Endothelial cell of umbilical vein (primary cell): ENCODE measurements around the gene PTPRT. TPM values are rescaled to one million over a fixed set of nuclear protein-coding genes. Genes with fewer than 3 reads are reported as not detected.

Experiments
- BruUV-seq: library from RNA; stranded (reverse); fragments of 400-500 nt; replicated peaks from 2 replicates; lab custom pipeline; 2021; lab: Mats Ljungman, UMichigan
- CTCF ChIA-PET: fragments of 300-600, 350-600 bp; sonication (Branson Sonifier 250); formaldehyde crosslinking; loops from one replicate; lab custom pipeline; 2021; ENCODE audit warnings: antibody characterized with exemption, inconsistent platforms; lab: Charles Lee
- POLR2A ChIA-PET: fragments of 300-600, 350-600 bp; sonication (Branson Sonifier 250); formaldehyde crosslinking; loops from one replicate; lab custom pipeline; 2021; ENCODE audit warnings: antibody characterized with exemption, inconsistent platforms; lab: Charles Lee
- DNase-seq: peaks from one replicate; pipeline ENCODE4 v3.0.0-alpha.2; 2011; ENCODE audit warnings: low read depth, low spot score
- FAIRE-seq: peaks from 2 replicates; lab custom pipeline; 2011; peaks lifted over from hg19 to GRCh38; lab: Jason Lieb, UNC
- H2AFZ ChIP-seq: 2 replicates; pipeline ENCODE4 v1.6.0; 2012; ENCODE audit warnings: low read depth, low read length, control low read depth, inconsistent platforms
- H3K27ac ChIP-seq: 2 replicates; pipeline ENCODE4 v1.5.1; 2011; ENCODE audit warnings: low read depth, mild to moderate bottlenecking, control low read depth, low read length, moderate library complexity; ENCODE audit not compliant: insufficient read depth
- H3K27me3 ChIP-seq, 2 experiments: 2 replicates each; pipeline versions ENCODE4 v1.6.0 to v1.6.1; 2011; ENCODE audit warnings: low read length in 2 of 2, mixed read lengths in 1 of 2; ENCODE audit not compliant: control insufficient read depth in 2 of 2, insufficient read depth in 2 of 2
- H3K36me3 ChIP-seq, 2 experiments: 2 replicates in 1 of 2; 3 replicates in 1 of 2; pipeline ENCODE4 v1.5.1; 2011; ENCODE audit warnings: low read length in 2 of 2, mild to moderate bottlenecking in 1 of 2, moderate library complexity in 1 of 2; ENCODE audit not compliant: control insufficient read depth in 2 of 2, insufficient read depth in 2 of 2; ENCODE audit errors: extremely low read depth in 1 of 2
- H3K4me1 ChIP-seq: 3 replicates; pipeline ENCODE4 v1.5.1; 2011; ENCODE audit warnings: mild to moderate bottlenecking, low read length; ENCODE audit not compliant: control insufficient read depth, insufficient read depth; ENCODE audit errors: extremely low read depth
- H3K4me2 ChIP-seq: 2 replicates; pipeline ENCODE4 v1.6.1; 2011; ENCODE audit warnings: low read length, control low read depth, mixed read lengths; ENCODE audit not compliant: insufficient read depth
- H3K4me3 ChIP-seq, 3 experiments: fragments of 200-600 bp in 1 of 3; sonication (generic), shearing (Covaris generic) in 1 of 3; replicated peaks in 1 of 3; 2 replicates each; pipeline ENCODE4 v1.5.1; 2011 to 2016; ENCODE audit warnings: control low read depth in 3 of 3, low read length in 3 of 3, mild to moderate bottlenecking in 2 of 3, inconsistent platforms in 1 of 3, low read depth in 1 of 3, moderate library complexity in 1 of 3; ENCODE audit not compliant: insufficient read depth in 1 of 3
- H3K79me2 ChIP-seq: 2 replicates; pipeline ENCODE4 v1.6.0; 2012; ENCODE audit warnings: low read length, inconsistent platforms; ENCODE audit not compliant: control insufficient read depth, insufficient read depth
- H3K9ac ChIP-seq: replicated peaks from 2 replicates; pipeline ENCODE3; 2011; ENCODE audit warnings: low read length, control low read depth; ENCODE audit not compliant: insufficient read depth; ENCODE audit errors: extremely low read depth
- H3K9me1 ChIP-seq: replicated peaks from 3 replicates; pipeline ENCODE4 v1.6.0; 2011; ENCODE audit warnings: mild to moderate bottlenecking, low read length; ENCODE audit not compliant: control insufficient read depth, insufficient read depth; ENCODE audit errors: extremely low read depth
- H3K9me3 ChIP-seq: replicated peaks from 2 replicates; pipeline ENCODE4 v1.5.1; 2012; ENCODE audit warnings: low read length, inconsistent platforms; ENCODE audit not compliant: control insufficient read depth, insufficient read depth
- H4K20me1 ChIP-seq: replicated peaks from 2 replicates; pipeline ENCODE3; 2011; ENCODE audit warnings: mild to moderate bottlenecking, low read length; ENCODE audit not compliant: control insufficient read depth, insufficient read depth; ENCODE audit errors: extremely low read depth
- EZH2 ChIP-seq: IDR thresholded peaks from 2 replicates; pipeline ENCODE4 v1.6.1; 2012; ENCODE audit warnings: borderline replicate concordance, low read depth, mild to moderate bottlenecking, moderate library complexity, low read length, inconsistent platforms; ENCODE audit not compliant: severe bottlenecking
- FOS ChIP-seq: IDR thresholded peaks from 2 replicates; pipeline ENCODE4 v1.6.1; 2011; ENCODE audit warnings: mild to moderate bottlenecking, low read length, moderate library complexity, borderline replicate concordance; ENCODE audit not compliant: insufficient read depth
- GATA2 ChIP-seq: IDR thresholded peaks from 2 replicates; pipeline ENCODE4 v1.7.0; 2011; ENCODE audit warnings: low read depth, mild to moderate bottlenecking, moderate library complexity, mixed read lengths, low read length; ENCODE audit not compliant: insufficient read length, insufficient read depth
- JUN ChIP-seq: IDR thresholded peaks from 2 replicates; pipeline ENCODE4 v1.6.1; 2011; ENCODE audit warnings: borderline replicate concordance, low read depth; ENCODE audit not compliant: insufficient read length, insufficient read depth
- MYC ChIP-seq: IDR thresholded peaks from one replicate; pipeline ENCODE4 v1.6.1; 2011; ENCODE audit warnings: mild to moderate bottlenecking, low read depth, low read length
- POLR2A ChIP-seq: IDR thresholded peaks from 2 replicates; pipeline ENCODE4 v1.6.1; 2012; ENCODE audit warnings: low read depth, mild to moderate bottlenecking, control low read depth, low read length
- POLR2AphosphoS5 ChIP-seq: IDR thresholded peaks from 2 replicates; pipeline ENCODE4 v1.6.1; 2012; ENCODE audit warnings: low read depth, mild to moderate bottlenecking, control low read depth, low read length, moderate library complexity; ENCODE audit not compliant: insufficient read depth
- dilution Hi-C: fragments of 300-500 bp; cut with MboI; formaldehyde crosslinking; loops from one replicate; pipeline ENCODE4 v1.15.0; 2019; ENCODE audit warnings: low sequenced_read_pairs; ENCODE audit not compliant: extremely low pct_ligation_motif_present
- intact Hi-C: fragments of 100-400 bp; cut with micrococcal nuclease; formaldehyde crosslinking; loops from one replicate; pipeline ENCODE4 v1.10.0; 2022
- polyA plus RNA-seq, 4 experiments: library from polyadenylated mRNA; depleted of rRNA in 3 of 4; stranded (reverse) in 3 of 4; unstranded in 1 of 4; fragments of >200 nt; gene quantifications; 2 replicates each; pipeline versions ENCODE4 v1.2.1 to v1.2.3, GENCODE V29; 2011 to 2012; ENCODE audit warnings: missing spikeins in 1 of 4
- total RNA-seq: library from RNA; stranded (reverse); gene quantifications from 2 replicates; pipeline ENCODE4 v1.2.3, GENCODE V29; 2021
- TF ChIP-seq, protein P1 (sequence below), 2 donors: IDR thresholded peaks; 1 replicate in 1 of 2; 2 replicates in 1 of 2; pipeline ENCODE4 v1.5.1; 2011; ENCODE audit warnings: low read length in 2 of 2, mild to moderate bottlenecking in 2 of 2, moderate library complexity in 2 of 2, control low read depth in 1 of 2, inconsistent platforms in 1 of 2, low read depth in 1 of 2; ENCODE audit not compliant: insufficient read depth in 1 of 2; ENCODE audit errors: extremely low read depth in 1 of 2
- TF ChIP-seq, protein P2 (sequence below): IDR thresholded peaks from 2 replicates; pipeline ENCODE4 v1.6.1; 2011; ENCODE audit not compliant: insufficient read depth, insufficient read length

The PTPRT gene
- total and polyA plus RNA-seq, 2 donors (not counting 3 experiments of a cell fraction or from before 2014, with no cell fraction given), result not detected

- H3K36me3 ChIP-seq, result no peaks in the 10 kb centered on the region
- no peak overlapping the region for H3K4me3 ChIP-seq
- H3K79me2 ChIP-seq, result no peaks in the 10 kb centered on the region
- H3K27ac ChIP-seq, result no peak overlapping the region
- TF ChIP-seq JUN (no peak), EZH2 (no peak), POLR2A (no peak), GATA2 (no peak), FOS (no peak), POLR2AphosphoS5 (no peak), MYC (no peak)
- TF ChIP-seq, protein P1, sequence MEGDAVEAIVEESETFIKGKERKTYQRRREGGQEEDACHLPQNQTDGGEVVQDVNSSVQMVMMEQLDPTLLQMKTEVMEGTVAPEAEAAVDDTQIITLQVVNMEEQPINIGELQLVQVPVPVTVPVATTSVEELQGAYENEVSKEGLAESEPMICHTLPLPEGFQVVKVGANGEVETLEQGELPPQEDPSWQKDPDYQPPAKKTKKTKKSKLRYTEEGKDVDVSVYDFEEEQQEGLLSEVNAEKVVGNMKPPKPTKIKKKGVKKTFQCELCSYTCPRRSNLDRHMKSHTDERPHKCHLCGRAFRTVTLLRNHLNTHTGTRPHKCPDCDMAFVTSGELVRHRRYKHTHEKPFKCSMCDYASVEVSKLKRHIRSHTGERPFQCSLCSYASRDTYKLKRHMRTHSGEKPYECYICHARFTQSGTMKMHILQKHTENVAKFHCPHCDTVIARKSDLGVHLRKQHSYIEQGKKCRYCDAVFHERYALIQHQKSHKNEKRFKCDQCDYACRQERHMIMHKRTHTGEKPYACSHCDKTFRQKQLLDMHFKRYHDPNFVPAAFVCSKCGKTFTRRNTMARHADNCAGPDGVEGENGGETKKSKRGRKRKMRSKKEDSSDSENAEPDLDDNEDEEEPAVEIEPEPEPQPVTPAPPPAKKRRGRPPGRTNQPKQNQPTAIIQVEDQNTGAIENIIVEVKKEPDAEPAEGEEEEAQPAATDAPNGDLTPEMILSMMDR (IDR thresholded peaks at IDR 0.05; ENCODE audit: extremely low read depth in 1 of 2, insufficient read depth in 1 of 2, low read depth in 1 of 2, low read length in 2 of 2), result no peak
- TF ChIP-seq, protein P2, sequence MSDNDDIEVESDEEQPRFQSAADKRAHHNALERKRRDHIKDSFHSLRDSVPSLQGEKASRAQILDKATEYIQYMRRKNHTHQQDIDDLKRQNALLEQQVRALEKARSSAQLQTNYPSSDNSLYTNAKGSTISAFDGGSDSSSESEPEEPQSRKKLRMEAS, result no peak
- H3K4me1 ChIP-seq, result no peaks in the 10 kb centered on the region
- no peaks in the 10 kb centered on the region for H3K9me1 ChIP-seq
- POLR2A ChIA-PET, result no interaction called here
- peaks cover 5% of the 10 kb centered on the region for H3K9me3 ChIP-seq
- no peak for FAIRE-seq
- intact Hi-C loops, result no loop called here
- DNase-seq, result no peak
- H3K4me2 ChIP-seq, result no peak overlapping the region
- dilution Hi-C loops, result no loop called here
- CTCF ChIA-PET, result no interaction called here
- no peaks in the 10 kb centered on the region for H4K20me1 ChIP-seq
- H3K27me3 ChIP-seq, result no peaks in the 10 kb centered on the region
- BruUV-seq, result no TSS peak
- H3K9ac ChIP-seq, result no peak overlapping the region
- H2AFZ ChIP-seq, result no peak overlapping the region
Observed at GRCh38 chr20:42181064-42181463, 1008.6 kb downstream of the PTPRT start.
